Upper lobe of left lung (tissue), 4 donors: ENCODE measurements around the gene HUNK.

Experiments
- CTCF ChIP-seq, 6 experiments: fragments of 450-650 bp in 4 of 6; fragments of 200-600 bp in 2 of 6; sonication (generic) in 2 of 6; IDR thresholded peaks; one replicate each; pipeline ENCODE4 v1.5.1; 2016 to 2019; ENCODE audit warnings: antibody characterized with exemption in 6 of 6
- POLR2A ChIP-seq, 4 donors: fragments of 450-650 bp; IDR thresholded peaks; one replicate each; pipeline ENCODE4 v1.5.1; 2016 to 2017; ENCODE audit warnings: antibody characterized with exemption in 4 of 4, mild to moderate bottlenecking in 2 of 4
- POLR2AphosphoS5 ChIP-seq, 2 donors: sonication (generic); formaldehyde crosslinking; IDR thresholded peaks; one replicate each; pipeline ENCODE4 v1.5.1; 2017; ENCODE audit warnings: antibody characterized with exemption in 2 of 2

DNA sequence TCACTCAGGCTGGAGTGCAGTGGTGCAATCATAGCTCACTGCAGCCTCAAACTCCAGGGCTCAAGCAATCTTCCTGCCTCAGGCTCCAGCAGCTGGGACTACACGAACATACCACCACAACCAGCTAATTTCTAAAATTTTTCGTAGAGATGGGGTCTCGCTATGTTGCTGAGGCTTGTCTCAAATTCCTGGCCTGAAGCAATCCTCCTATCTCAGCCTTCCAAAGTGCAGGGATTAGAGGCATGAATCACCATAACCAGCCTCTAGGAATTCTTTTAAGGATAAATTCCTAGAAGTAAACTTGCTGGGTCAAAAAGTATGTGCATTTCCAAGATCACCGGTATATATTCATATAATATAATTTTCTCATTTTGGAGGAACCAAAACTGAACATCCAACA lies 17.6 kb upstream of the HUNK start:
- no peak for TF ChIP-seq CTCF (IDR thresholded peaks at IDR 0.05)
- TF ChIP-seq POLR2A (IDR thresholded peaks at IDR 0.05) = no peak
- no peak for TF ChIP-seq POLR2AphosphoS5 (IDR thresholded peaks at IDR 0.05)
